Hepatocyte (in vitro differentiated cells): ENCODE results near the gene EPHB2. TPM values are rescaled to one million over a fixed set of nuclear protein-coding genes. Genes with fewer than 3 reads are reported as not detected.
A peak's percentile ranks its signal among the peaks of the same experiment; 100 is the strongest.

ENCODE experiments used
- DNase-seq: peaks from one replicate; pipeline ENCODE4 v3.0.0-alpha.2; 2016; ENCODE audit warnings: low spot score
- H2AFZ ChIP-seq: fragments of 200-600 bp; sonication (generic); 2 replicates; pipeline ENCODE4 v1.6.0; 2016; ENCODE audit warnings: antibody characterized with exemption, mild to moderate bottlenecking
- H3K27ac ChIP-seq: fragments of 200-600 bp; sonication (generic); 2 replicates; pipeline ENCODE4 v1.5.1; 2016; ENCODE audit warnings: mild to moderate bottlenecking
- H3K27me3 ChIP-seq: fragments of 200-600 bp; sonication (generic); 2 replicates; pipeline ENCODE4 v1.6.1; 2016
- H3K36me3 ChIP-seq: fragments of 200-600 bp; sonication (generic); replicated peaks from 2 replicates; pipeline ENCODE4 v1.5.1; 2016; ENCODE audit warnings: low read depth; ENCODE audit not compliant: insufficient read depth
- H3K4me1 ChIP-seq: fragments of 200-600 bp; sonication (generic); 2 replicates; pipeline ENCODE4 v1.5.1; 2016; ENCODE audit warnings: mild to moderate bottlenecking, moderate library complexity; ENCODE audit not compliant: insufficient read depth
- H3K4me2 ChIP-seq: fragments of 200-600 bp; sonication (generic); 2 replicates; pipeline ENCODE4 v1.6.0; 2016
- H3K4me3 ChIP-seq: fragments of 200-600 bp; sonication (generic); 2 replicates; pipeline ENCODE4 v1.5.1; 2016; ENCODE audit warnings: mild to moderate bottlenecking
- H3K79me2 ChIP-seq: fragments of 200-600 bp; sonication (generic); 2 replicates; pipeline ENCODE4 v1.6.0; 2017; ENCODE audit warnings: mild to moderate bottlenecking
- H3K9me2 ChIP-seq: fragments of 200-600 bp; sonication (generic); replicated peaks from 2 replicates; pipeline ENCODE4 v1.6.0; 2017; ENCODE audit warnings: mild to moderate bottlenecking; ENCODE audit not compliant: insufficient read depth
- H3K9me3 ChIP-seq: fragments of 200-600 bp; sonication (generic); 2 replicates; pipeline ENCODE4 v1.5.1; 2016; ENCODE audit warnings: low read depth, mild to moderate bottlenecking
- H4K20me1 ChIP-seq: fragments of 200-600 bp; sonication (generic); 2 replicates; pipeline ENCODE4 v1.6.0; 2016; ENCODE audit warnings: mild to moderate bottlenecking; ENCODE audit not compliant: insufficient read depth, poor library complexity, severe bottlenecking
- CTCF ChIP-seq: fragments of 200-600 bp; sonication (generic); IDR thresholded peaks from 2 replicates; pipeline ENCODE4 v1.5.1; 2016; ENCODE audit warnings: antibody characterized with exemption, mild to moderate bottlenecking; ENCODE audit not compliant: poor library complexity
- EZH2 ChIP-seq: fragments of 200-600 bp; sonication (generic); IDR thresholded peaks from 2 replicates; pipeline ENCODE4 v1.6.1; 2016; ENCODE audit warnings: antibody characterized with exemption, mild to moderate bottlenecking, borderline replicate concordance
- EZH2phosphoT487 ChIP-seq: fragments of 200-600 bp; sonication (generic); IDR thresholded peaks from one replicate; pipeline ENCODE4 v1.6.1; 2018; ENCODE audit warnings: antibody characterized with exemption, mild to moderate bottlenecking, low read depth, moderate library complexity; ENCODE audit not compliant: unreplicated experiment, severe bottlenecking
- whole genome bisulfite sequencing: methylation state at CpG from one replicate; pipeline ENCODE4 v1.1.6; 2016; ENCODE audit warnings: low lambda C conversion rate; ENCODE audit errors: missing lambda C conversion rate; 5-methylcytosine and 5-hydroxymethylcytosine counted together
- polyA plus RNA-seq: library from polyadenylated mRNA; unstranded; fragments of >200 nt; fragmentation: Nextera tagmentation; extraction: Ambion mirVana; gene quantifications from 2 replicates; pipeline ENCODE4 v1.2.1, GENCODE V29; 2016
- total RNA-seq: library from RNA; depleted of rRNA; stranded (reverse); fragments of >200 nt; gene quantifications from 2 replicates; pipeline ENCODE4 v1.2.3, GENCODE V29; 2014

The EPHB2 gene
- total and polyA plus RNA-seq, 2 experiments from 2014 or later = 17.2 to 18.3 TPM

GRCh38 chr1:22738069-22738435 is 27.4 kb downstream of the EPHB2 start:
- 92% methylated on average over 1 of the region's 1 CpG for WGBS
- peaks cover 7% of the 10 kb centered on the region for H3K4me1 ChIP-seq

DNA sequence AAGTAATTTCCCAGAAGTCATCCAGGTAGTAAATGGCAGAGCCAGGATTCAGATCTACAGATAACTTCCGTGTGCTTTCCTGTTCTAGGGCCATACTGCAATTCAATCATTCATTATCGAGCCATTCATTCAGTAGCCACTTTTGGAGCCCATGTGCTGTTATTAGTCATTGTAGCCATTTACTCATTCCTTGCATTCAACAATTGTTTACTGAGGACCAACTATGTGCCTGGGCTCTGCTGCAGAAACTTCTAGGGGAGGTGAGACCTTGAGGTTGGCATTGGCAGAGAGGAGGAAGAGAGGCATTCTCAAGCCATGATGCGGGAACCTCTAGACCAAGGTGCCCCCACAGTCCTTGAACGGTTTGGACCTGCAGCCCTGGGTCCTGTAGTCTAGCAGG is 27.9 kb downstream of the EPHB2 start:
- Histone ChIP-seq H3K4me1 (peaks cover 7% of the 10 kb centered on the region), H2AFZ (no peak overlapping the region), H3K27me3 (no peaks in the 10 kb centered on the region), H3K9me2 (no peaks in the 10 kb centered on the region), H3K79me2 (peaks cover 5% of the 10 kb centered on the region), H3K27ac (no peak overlapping the region), H3K4me2 (no peak overlapping the region), H3K9me3 (no peaks in the 10 kb centered on the region), H4K20me1 (peaks cover 5% of the 10 kb centered on the region), H3K36me3 (no peaks in the 10 kb centered on the region), H3K4me3 (no peak overlapping the region)
- DNase-seq = no peak
- TF ChIP-seq EZH2phosphoT487 = no peak
- no peak for TF ChIP-seq EZH2
- no peak for TF ChIP-seq CTCF
- 89% methylated on average over 4 of the region's 4 CpGs for WGBS

More at GRCh38 chr1:22738069-22738435, 27.4 kb downstream of the EPHB2 start:
- no peaks in the 10 kb centered on the region for H3K9me2 ChIP-seq
- TF ChIP-seq EZH2phosphoT487 (no peak), CTCF (no peak), EZH2 (no peak)
- no peaks in the 10 kb centered on the region for H3K36me3 ChIP-seq
- H3K4me2 ChIP-seq = no peak overlapping the region
- no peak overlapping the region for H2AFZ ChIP-seq
- peaks cover 5% of the 10 kb centered on the region for H4K20me1 ChIP-seq
- H3K27me3 ChIP-seq = no peaks in the 10 kb centered on the region
- peaks cover 5% of the 10 kb centered on the region for H3K79me2 ChIP-seq
- no peaks in the 10 kb centered on the region for H3K9me3 ChIP-seq
- no peak overlapping the region for H3K4me3 ChIP-seq
- DNase-seq = no peak
- no peak overlapping the region for H3K27ac ChIP-seq

DNA sequence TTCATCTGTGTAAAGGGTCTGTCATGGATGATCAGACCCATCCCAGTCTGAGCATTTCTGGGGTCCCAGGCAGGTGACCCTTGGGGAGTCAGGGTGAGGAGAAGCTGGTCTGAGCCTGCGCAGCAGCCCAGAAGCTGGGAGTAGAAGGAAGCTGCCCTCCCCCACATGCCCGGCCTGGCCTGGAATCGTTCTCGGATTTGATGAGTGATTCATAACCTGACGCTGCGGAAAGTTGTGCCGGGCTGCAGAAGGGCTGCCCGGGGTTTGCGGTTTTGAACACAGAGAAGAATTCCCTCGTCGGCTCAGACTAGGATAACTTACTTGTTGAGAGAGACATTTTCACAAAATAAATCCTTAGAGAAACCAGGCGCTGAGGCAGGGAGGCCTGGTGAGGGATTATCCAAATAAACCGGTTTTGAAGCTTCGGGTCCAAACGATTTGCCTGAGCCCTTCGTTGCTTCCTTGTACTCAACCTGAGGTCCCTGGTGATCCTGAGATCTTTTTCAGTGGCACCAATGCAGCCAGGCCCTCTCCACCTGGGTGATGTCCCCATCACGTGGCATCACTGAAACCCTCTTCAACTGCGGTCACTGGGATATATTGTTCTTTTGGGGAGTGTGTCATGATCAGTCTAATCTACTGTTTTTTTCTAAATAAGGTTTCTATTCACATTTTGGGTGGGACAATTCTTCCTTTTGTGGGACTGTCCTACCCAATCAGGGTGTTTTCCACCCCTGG is 29.2 kb downstream of the EPHB2 start:
- Histone ChIP-seq H3K9me3 (no peaks in the 10 kb centered on the region), H3K79me2 (peaks cover 5% of the 10 kb centered on the region), H3K36me3 (no peaks in the 10 kb centered on the region), H4K20me1 (peaks cover 5% of the 10 kb centered on the region), H3K27ac (peak overlapping the region; percentile 46), H3K4me2 (peak overlapping the region; percentile 38), H3K4me3 (no peak overlapping the region), H3K9me2 (no peaks in the 10 kb centered on the region), H3K27me3 (no peaks in the 10 kb centered on the region), H3K4me1 (peaks cover 7% of the 10 kb centered on the region), H2AFZ (no peak overlapping the region)
- peak; percentile 77 for DNase-seq
- 49% methylated on average over 18 of the region's 18 CpGs for WGBS
- TF ChIP-seq EZH2 = no peak
- no peak for TF ChIP-seq EZH2phosphoT487
- TF ChIP-seq CTCF = no peak
